NOMO-1 treated with dmso at 0.1 percent for 144 hours (cell line): ENCODE data around the gene SLC6A2.
"Not testable (repeated sequence)": the region's sequence is repeated elsewhere in the genome, so short reads cannot be mapped to it uniquely, and the experiment has no call there.

Source experiments
- DNase-seq: peaks from one replicate; lab custom pipeline; 2025; ENCODE audit not compliant: unreplicated experiment; lab: John Stamatoyannopoulos, UW

SLC6A2 gene

DNA sequence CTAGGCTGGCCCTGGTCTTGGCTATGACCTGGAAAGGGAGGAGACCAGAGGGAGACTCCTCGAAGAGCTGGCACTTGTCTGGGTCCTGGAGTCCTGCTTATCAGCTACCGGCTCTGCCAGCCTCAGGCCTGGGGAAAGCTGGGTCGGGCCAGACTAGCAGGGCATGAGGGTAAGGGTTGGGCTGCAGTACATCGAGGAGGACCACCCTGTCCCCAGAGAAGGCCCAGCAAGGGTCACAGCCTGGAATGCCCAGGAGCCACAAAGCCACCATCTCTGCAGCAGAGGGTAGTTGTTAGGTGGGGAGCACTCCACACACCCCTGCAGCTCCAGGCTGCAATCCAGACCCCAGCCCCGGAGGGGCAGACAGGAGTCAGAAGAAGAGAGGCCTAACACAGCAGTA is 54.0 kb downstream of the SLC6A2 start:
- DNase-seq: no peak

- no peak for DNase-seq
Observed at GRCh38 chr16:55710466-55710865, 54.7 kb downstream of the SLC6A2 start.

GRCh38 chr16:55711959-55712876 is 56.4 kb downstream of the SLC6A2 start:
- peak; percentile 42 for DNase-seq

GRCh38 chr16:55713103-55713502 is 57.3 kb downstream of the SLC6A2 start:
- DNase-seq: no peak

DNA sequence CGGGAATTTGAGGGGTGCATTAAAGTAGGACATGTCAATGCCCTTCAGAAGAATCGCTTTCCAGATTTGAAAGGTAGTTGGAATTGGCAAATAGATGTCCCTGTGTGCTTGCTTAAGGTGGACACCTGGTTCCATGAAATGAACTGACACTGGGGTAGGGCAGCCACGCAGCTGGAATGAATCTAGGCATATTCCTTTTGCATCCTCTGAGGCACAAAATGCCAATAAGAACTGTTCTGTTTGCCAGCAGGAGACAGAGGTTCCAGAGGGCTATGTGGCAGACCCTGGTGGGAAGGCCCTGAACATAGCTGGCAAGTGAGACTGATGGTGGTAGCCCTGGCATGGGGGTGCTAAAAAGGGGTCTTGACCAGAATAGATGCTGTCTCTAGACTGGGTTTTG is 61.5 kb downstream of the SLC6A2 start:
- no peak for DNase-seq

DNA sequence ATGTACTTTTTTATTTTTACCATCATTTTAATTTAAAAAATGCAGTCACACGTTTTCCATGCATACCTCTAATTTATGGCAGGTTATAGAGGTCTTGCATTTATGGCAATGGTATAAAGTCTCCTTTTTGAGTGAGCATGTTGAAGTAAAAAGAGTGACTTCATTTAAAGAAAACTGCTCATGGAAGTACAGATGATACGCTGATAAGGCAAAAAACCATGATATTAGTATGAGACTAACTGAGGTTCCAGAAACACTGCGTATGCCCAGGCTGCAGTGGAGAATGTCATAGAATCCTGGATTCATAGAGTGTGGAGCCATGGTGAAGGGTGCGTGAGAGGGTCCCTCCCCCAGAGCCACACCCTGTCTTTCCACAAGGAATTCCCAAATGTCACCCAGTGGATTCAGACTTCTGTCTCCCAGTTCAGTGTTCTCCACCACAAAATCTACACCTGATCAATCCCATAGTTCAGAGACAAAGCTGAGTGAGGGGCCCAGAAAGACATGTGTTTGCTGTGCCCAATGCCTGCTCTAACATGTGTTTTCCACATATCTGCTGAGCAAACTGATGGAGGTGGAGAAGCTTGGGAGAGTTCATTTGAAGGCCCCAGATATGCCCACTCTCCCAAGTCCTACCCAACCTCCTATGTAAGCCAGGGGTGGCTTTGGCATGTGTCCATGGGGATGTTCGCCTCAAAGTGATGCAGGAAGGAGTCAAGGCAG is 69.4 kb downstream of the SLC6A2 start:
- DNase-seq: no peak

DNA sequence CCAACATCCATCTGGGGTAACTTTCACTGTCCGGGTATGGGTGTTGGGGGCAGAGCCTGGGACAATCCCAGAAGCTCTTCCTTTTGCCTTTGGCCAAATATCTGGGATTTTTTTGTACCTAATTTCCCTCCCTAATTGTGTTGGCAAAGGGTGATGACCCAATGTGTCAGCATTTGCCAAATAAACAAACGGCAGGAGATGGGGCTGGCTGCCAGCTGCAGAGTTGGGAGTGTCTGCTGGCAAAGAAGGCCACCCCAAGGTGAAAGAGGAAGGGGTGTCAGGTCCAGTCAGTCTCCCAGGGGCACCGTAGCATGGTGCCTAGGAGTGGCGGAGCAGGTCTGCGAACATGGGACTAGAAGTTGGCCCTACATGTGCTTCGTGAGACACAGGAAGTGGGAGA is 73.0 kb downstream of the SLC6A2 start:
- DNase-seq: no peak

DNA sequence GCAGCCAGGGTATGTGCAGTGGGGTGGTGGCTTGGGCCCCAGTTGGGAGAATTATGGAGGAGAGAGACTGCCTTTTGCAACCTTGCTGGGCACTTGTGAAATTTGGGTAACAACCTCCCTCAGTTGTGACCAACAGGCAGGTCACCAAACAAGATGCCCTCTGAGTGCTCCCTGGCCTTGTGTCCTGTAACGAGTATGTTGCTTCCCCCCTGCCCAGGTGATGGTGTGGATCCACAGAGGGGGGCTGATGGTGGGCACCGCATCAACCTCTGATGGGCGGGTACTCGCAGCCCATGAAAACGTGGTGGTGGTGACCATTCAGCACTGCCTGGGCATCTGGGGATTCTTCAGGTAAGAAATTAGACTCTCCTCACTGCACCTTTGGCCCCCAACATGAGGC is 74.3 kb downstream of the SLC6A2 start:
- no peak for DNase-seq

DNA sequence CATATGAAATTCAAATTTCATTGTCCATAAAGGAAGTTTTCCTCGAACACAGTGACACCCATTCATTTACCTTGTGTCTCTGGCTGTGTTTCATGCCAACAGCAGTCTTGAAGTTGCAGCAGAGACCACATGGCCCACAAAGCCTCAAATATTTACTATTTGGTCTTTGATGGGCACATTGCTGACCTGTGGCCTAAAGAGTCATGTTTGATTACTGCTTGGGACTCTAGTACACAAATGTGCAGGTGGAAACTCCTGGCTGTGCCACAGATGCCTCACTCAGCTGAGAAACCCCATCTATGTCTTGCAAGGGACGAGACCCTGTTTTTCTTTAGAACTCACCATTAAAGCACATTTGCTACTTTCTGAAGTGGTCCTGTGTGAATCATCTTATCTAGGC is 76.7 kb downstream of the SLC6A2 start:
- no peak for DNase-seq

DNA sequence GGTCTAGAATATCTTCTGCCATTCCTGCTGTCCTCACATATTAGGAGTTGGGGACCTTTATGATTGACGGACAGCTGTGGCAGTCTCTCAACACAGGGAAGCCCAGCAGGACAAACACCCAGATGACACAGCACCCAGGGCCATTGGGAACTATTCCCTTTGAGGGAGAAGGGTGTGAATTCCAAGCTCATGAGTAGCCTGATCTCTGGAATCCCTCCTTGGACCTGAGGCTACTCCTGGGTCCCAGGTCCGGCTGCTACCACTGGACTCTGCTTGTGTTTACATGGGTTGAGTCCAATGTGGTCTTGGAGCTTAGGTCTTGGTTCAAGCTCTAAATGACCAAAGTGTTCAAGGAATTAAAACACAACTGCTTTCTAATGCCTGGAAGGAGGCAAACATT is 78.9 kb downstream of the SLC6A2 start:
- DNase-seq: no peak

DNA sequence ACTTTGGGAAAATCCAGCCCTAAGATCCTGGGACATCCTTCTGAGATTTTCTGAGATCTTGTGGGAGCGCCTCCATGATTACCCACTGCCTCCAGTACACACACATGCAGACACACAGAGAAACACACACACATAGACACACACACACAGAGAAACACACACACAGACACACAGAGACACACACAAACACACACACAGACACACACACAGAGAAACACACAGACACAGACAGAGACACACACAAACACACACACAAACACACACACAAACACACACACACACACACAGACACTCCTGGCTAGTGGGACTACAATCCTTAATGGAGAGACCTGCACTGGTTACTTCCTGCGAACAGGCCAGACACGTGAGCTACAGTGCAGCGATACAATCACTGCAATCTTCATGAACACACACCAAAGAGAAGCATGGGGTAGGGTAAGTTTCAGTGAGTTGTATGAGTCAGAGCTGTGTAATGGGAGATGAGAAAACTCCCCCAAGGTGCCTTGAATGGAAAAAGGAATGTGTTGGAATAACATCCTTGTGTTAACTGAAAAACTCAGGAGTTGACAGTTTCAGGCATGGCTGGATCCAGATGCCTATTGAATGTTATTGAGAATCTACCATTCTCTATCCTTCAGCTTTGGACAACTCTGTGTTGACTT is 79.5 kb downstream of the SLC6A2 start:
- no peak for DNase-seq

- no peak for DNase-seq
Observed at GRCh38 chr16:55736671-55737070, 80.9 kb downstream of the SLC6A2 start.

GRCh38 chr16:55737318-55737717 is 81.5 kb downstream of the SLC6A2 start:
- no peak for DNase-seq

DNA sequence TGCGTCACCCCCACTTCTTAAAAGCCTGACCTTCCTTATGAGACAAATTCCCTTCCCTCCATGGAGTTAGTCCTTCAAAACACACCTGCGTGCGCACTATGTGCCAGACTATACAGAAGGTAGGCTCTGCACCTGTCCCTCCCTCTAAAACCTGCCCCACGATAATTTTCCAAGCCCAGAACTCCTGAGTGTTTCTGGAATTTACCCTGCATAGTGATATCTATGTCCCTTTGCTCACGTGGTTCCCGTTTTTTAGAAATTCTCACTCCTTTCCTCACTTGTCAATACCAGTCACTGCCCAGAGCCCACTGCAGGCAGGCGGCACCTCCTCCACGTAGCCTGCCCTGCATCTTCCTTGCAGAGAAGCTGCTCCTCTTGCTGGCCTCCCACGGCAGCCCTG is 82.2 kb downstream of the SLC6A2 start:
- no peak for DNase-seq

- DNase-seq: no peak
Observed at GRCh38 chr16:55746081-55746480, 90.3 kb downstream of the SLC6A2 start.

GRCh38 chr16:55747785-55748184 is 92.0 kb downstream of the SLC6A2 start:
- no peak for DNase-seq

DNA sequence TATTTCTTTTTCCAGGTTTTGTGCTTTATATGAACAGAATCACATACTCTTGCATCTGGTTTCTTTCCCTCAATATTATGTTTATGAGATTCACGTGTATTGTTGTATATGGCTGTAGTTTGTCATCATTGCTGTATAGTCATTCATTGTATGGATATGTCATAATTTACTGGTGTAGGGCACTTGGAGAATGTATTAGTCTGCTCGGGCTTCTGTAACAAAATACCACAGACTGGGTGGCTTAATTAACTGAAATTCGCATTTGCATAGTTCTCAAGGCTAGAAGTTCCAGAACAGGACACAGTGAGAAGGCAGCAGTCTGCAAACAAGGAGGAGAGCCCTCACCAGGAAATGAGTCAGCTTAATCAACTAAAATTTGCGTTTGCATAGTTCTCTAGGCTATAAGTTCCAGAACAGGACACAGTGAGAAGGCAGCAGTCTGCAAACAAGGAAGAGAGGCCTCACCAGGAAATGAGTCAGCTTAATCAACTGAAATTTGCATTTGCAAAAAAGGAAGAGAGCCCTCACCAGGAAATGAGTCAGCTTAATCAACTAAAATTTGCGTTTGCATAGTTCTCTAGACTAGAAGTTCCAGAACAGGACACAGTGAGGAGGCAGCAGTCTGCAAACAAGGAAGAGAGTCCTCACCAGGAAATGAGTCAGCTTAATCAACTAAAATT is 96.8 kb downstream of the SLC6A2 start:
- peak; percentile 30 for DNase-seq

GRCh38 chr16:55753145-55753631 is 97.4 kb downstream of the SLC6A2 start:
- not testable (repeated sequence) for DNase-seq
